ENCODE data around the gene ROCK1.
"Not testable (repeated sequence)": the region's sequence is repeated elsewhere in the genome, so short reads cannot be mapped to it uniquely, and the experiment has no call there.

ROCK1 gene

GRCh38 chr18:21111346-21112139 is at the start of gene ROCK1:
Gene ROCK1, minus strand, starts transcription at chr18:21111813. Its CDS starts 903 bp downstream, at chr18:21110910.
- peak; percentile 75 for DNase-seq

- DNase-seq: no peak
These were observed 43.8 kb upstream of the ROCK1 start for GRCh38 chr18:21155443-21155842.

- DNase-seq: no peak
These were observed 34.4 kb upstream of the ROCK1 start for GRCh38 chr18:21146016-21146415.

GRCh38 chr18:21145371-21145770 is 33.8 kb upstream of the ROCK1 start:
- DNase-seq: no peak

- no peak for DNase-seq
These were observed 30.2 kb upstream of the ROCK1 start for GRCh38 chr18:21141668-21142422.

- not testable (repeated sequence) for DNase-seq
These were observed 26.3 kb upstream of the ROCK1 start for GRCh38 chr18:21137719-21138488.

GRCh38 chr18:21134895-21135294 is 23.3 kb upstream of the ROCK1 start:
- no peak for DNase-seq

GRCh38 chr18:21132398-21132918 is 20.8 kb upstream of the ROCK1 start:
- no peak for DNase-seq

- no peak for DNase-seq
These were observed 20.1 kb upstream of the ROCK1 start for GRCh38 chr18:21131698-21132227.

GRCh38 chr18:21129566-21130216 is 18.1 kb upstream of the ROCK1 start:
- no peak for DNase-seq

- no peak for DNase-seq
These were observed 11.8 kb upstream of the ROCK1 start for GRCh38 chr18:21123290-21123926.

- DNase-seq: no peak
These were observed 7.2 kb upstream of the ROCK1 start for GRCh38 chr18:21118806-21119205.

GRCh38 chr18:21117409-21118131 is 6.0 kb upstream of the ROCK1 start:
- no peak for DNase-seq

GRCh38 chr18:21115519-21116411 is 4.2 kb upstream of the ROCK1 start:
- DNase-seq: no peak

GRCh38 chr18:21112543-21113105 is 1.0 kb upstream of the ROCK1 start:
- DNase-seq: no peak

- DNase-seq: no peak
These were observed 494 bp upstream of the ROCK1 start for GRCh38 chr18:21112140-21112473.

- DNase-seq: no peak
These were observed 784 bp downstream of the ROCK1 start for GRCh38 chr18:21110713-21111345.

GRCh38 chr18:21109936-21110712 is 1.5 kb downstream of the ROCK1 start:
- no peak for DNase-seq

- no peak for DNase-seq
These were observed 5.7 kb downstream of the ROCK1 start for GRCh38 chr18:21105936-21106335.

All from NCI-H510A (cell line).